Fibroblast of skin of scalp (primary cell): ENCODE results near the gene DOK6.

Source experiments
- DNase-seq: peaks from one replicate; pipeline ENCODE4 v3.0.0-alpha.2; 2013

The DOK6 gene

DNA sequence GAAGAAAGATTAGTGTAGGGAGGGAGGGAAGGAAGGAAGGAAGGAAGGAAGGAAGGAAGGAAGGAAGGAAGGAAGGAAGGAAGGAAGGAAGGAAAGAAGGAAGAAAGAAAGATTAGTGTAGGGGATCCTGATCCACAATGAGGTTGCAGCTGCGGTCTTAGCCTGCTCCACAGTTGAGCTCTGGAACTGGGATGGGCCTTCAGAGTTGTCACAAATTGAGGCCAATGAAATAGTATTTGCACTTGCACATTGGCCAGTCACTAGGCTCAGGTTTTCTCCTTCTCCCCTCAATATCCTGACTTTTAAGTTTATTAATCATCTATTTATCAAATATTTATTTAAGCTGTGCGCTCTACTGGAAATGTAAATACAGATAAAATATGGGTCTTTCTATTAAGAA lies 34.3 kb downstream of the DOK6 start:
- no peak for DNase-seq

DNA sequence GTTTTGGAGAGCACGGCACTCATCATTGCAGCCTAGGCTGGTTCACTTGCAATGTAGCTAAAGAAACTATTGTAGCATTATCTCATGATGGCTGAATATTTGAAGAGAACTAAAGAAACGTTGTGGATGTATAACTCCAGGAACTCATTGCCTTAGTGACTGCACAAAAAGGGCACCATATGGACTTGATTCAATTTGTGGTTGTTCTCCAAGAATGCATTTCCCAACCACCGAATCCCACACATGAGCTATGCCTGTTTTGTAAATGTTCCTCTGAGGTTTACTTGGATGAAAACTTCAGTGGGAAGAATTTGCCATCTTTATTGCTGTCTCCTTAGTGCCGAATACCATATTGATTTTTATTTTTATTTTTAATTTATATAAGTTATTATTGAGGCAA lies 43.5 kb downstream of the DOK6 start:
- DNase-seq: peak; percentile 76

DNA sequence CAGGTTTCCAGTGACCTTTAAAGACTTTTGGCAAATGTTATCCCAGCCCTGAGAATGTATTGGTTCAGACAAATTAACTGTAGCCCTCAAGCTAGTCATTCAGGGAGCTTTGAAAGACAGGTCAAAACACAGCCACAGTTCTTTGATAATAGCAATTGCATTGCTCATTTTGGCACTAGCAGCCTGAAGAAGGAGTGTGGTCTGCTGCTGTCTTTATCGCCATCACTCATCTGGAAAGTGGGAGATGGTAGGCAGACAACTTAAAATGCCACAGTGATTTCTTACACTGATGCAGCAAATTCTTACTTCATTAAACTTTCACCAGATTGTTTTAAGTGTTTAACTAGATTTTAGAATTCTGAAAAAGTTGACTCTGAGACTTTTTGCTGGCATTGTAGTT lies 47.2 kb downstream of the DOK6 start:
- peak; percentile 6 for DNase-seq

DNA sequence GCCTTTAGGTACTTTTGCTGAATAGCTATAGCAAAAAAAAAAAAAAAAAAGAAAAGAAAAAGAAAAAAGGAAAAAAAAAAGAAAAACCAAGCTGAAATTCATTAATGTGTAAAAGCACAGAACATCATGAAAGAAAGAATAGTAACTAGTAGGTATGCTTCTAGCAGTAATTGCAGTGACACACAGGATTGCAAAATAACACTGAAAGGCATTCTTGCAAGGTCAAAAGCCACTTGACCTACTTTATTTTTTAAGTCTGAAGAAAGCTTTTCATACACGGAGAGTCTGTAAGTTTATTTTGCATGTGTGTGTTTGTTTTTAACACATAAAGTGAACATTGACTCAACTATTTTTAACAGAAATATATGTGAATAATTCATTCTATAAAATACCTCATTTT lies 54.4 kb downstream of the DOK6 start:
- DNase-seq: no peak

DNA sequence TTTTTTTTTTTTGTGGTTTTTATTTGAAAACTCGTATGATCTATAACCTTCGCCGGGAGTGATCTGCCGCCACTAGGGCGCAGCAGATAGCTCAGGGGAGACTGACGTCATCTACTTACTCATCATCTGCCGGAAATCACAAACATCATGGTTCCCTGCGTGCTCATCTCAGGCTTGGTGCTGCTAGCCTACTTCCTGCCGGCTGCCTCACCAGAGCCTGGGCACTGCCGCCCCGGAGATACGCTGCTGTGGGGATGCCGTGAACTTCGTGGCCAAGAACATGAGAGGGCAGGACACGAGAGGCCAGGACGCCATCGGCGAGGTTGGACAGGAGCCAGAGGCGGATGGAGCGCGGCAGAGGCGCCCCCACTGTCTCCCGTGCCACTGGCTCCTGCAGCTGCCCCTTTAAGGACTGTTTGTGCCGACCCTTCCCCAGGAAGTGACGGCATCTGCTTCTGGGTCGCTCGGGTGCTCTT lies 68.8 kb downstream of the DOK6 start:
- DNase-seq: peak; percentile 22

DNA sequence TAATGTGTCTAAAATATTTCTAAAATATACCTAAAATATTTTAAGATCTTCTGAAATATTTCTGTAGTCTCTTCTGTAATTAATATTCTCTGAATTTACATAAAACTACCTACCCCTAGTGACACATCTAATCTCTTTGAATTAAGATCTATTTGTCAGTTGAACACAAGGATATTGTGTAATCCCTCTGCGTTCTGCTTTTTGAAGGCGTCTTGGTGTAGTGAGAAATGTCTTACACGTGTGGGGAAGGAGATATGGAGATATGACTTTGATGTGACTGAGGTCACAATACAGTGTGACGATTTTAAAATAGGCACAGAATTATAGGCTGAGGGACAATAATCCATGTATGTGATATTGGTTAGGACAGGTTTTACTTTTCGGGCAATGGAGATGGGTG lies 79.8 kb downstream of the DOK6 start:
- DNase-seq: no peak

DNA sequence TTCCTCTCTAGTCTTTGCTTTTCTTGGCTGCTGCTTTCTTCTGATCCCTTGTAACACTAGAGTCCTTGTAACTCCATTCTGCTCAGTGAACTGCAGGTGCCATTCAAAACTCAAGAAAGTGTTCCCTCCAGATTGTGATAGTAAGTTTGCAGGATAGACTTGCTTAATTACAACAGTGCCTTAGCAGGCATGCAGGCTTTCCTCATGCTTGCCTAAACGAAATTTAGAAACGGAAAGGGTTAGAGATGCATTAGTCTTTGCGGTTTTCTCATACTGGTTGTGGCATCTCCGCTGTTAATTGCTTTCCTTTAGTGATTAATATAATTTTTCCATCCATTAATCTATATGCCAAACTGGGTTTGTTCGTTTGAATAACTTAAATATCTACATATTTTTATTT lies 82.9 kb downstream of the DOK6 start:
- DNase-seq: no peak

DNA sequence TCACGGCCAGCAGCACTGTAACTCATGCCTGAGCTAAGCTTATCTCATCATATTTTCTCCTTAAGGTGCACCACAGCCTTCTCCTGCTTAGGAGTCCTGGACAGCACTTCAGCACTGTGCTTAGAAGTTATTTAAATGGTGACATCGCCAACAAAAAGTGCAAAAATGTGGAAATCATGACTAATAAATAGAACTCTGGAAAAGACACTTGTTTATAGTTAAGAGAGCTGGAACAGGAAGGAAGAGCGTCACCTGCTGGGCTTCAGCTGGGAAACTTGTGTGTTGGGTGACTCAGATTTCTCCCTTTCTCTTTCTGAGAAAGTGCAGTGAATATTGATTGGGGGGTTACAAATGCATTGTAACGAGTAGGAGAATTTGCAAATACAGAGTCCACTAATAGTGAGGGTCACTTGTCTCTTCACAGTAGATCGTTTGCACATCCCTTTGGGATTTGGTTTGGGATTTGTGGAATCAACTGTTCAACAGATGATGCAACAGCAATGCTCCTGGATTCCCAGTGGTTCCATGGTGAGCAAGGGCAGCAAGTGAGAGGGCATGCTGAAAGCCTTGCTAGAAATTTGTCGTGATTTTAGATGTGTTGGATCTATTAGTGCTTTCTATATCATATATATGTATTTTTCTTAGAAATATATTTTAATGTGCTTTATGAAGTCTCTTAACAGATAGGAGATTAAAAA lies 84.2 kb downstream of the DOK6 start:
- DNase-seq: peak; percentile 73

DNA sequence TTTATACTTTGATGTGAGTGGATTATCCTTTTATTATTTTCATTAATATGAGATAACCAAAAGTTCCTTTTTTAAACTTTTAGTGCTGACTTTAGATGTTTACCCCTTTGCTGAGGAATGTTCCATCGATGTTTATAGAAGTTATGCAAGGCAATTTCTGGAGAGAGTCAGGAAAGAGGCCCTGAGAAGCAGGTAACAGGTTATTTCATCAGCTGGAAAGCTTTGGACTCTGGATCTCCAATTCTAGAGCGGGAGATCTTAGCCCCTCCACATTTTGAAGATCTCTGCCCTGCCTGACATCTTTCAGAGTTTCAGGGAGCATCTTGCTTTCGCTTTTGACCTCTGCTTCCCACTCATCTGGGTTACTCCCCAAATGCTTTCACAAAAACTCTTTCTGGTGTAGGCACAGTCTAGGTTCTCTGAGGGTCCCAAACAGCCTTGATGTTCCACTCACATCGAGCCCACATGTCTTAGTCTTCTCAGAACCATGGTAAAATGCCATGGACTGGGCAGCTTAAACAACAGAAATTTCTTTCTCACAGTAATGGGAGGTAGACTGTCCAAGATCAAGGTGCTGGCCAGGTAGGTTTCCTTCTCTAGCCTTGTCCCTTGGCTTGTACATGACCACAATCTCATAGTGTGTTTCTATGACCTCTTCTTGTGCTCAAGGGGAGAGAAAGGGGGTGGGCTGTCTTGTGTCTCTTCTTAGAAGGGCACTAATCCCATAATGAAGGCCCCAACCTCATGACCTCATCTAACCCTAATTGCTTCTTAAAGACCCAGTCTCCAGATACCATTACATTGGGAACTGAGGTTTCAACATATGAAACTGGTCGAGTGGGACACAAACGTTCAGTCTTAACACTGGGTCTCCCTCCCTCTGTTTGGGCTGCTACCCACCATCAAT lies 87.1 kb downstream of the DOK6 start:
- DNase-seq: no peak

DNA sequence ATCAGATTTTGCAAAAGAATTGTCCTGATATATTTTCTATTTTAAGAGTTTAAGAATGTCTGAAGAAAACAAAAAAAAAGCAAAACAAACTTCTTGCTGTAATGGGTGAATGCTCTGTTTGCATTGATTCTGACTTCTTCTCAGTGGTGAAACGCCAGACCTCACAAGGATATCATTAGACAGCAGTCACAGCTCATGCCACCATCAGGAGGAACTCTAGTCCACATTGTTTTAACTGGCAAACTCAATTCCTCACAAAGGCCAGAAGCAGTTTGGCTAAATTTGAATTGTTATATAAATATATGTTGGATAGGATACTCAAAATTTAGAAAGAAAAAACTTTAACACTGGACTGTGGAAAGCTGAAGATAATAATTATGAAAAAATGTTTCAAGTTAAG lies 89.4 kb downstream of the DOK6 start:
- DNase-seq: peak; percentile 20

DNA sequence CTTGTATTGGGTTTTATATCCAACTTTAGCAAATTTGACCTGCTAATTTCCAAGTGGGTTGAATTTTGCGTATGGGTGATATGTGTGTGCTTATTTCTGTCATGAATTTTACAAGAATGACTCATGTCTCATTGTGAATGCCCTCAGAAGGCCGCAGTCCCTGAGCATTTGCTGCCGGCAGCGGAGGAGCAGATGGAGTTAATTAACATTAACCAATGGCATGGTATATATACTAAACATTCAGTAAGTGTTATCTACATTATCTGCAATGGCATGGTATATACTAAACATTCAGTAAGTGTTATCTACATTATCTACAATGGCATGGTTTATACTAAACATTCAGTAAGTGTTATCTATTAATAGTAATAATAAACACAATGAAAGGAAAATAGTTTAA lies 90.1 kb downstream of the DOK6 start:
- DNase-seq: peak; percentile 92

DNA sequence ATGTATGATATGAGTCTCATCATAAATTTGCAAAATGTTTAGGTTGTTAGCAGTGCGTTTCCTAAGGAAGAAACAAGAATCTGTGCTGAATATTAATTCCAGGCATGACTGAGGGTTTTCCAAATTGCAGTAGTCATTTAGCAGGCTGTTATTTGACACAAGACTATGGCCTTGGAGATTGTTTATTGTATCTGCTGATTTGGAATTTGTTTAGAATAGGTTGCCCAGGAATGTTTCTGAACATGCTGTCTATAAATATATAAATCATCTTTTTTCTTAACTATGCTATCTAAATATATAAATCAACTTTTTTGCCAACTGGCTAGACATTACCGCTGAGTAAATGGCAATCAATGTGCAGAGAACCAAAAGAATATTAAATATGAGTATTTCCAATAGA lies 90.9 kb downstream of the DOK6 start:
- DNase-seq: peak; percentile 7

DNA sequence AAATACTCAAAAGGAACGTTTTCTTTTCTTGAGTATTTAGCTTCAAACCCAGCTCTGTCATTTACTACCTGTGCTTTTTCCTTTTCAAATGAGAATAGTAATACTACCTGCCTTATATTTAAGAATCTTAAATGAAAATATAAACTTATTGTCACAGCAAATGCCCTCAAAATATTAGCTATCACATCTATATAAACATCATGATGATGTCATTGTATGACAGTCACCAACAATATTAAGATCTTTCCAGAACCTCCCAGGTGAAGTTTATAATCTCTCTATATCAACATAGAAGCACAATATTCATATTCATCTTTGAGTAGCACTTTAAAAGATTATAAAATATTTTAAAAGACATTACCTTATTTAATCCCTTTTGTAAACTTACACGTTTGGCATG lies 92.2 kb downstream of the DOK6 start:
- DNase-seq: no peak

DNA sequence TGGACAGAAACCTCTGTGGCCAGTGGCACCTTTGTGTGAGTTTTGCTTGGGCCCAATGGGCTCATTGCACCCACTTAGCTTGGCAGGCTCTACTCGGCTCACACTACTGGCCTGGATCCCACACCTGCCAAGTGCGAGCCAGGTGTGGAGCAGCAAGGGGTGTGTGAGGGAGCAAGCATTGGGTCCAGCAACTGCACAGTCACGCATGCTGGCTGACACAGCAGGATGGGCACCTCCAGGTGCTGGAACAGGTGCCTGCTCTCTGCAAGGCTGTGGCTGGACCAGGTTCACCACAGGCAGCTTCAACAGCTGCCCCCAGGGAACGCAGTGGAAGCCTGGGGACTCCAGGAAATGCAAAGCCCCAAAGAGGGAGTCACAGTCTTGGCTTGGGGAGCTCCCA lies 94.2 kb downstream of the DOK6 start:
- no peak for DNase-seq

DNA sequence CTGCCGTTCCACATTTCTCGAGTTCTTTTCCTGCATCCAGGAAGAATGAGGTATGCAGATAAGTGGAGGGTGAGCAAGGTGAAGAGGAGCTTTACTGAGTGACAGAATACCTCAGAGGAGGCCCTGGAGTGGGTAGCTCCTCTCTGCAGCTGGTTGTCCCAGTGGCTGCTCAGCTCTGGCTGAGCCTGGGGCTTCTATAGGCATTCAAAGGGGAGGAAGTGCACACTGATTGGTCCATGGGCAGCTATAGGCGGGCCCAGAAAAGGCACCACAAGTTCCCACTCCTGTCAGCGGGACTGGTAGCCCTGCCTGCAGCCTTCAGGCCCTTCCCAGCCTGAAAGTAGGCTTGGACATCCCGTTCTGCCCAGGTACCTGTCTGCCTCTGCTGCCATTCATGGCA lies 94.7 kb downstream of the DOK6 start:
- DNase-seq: no peak

DNA sequence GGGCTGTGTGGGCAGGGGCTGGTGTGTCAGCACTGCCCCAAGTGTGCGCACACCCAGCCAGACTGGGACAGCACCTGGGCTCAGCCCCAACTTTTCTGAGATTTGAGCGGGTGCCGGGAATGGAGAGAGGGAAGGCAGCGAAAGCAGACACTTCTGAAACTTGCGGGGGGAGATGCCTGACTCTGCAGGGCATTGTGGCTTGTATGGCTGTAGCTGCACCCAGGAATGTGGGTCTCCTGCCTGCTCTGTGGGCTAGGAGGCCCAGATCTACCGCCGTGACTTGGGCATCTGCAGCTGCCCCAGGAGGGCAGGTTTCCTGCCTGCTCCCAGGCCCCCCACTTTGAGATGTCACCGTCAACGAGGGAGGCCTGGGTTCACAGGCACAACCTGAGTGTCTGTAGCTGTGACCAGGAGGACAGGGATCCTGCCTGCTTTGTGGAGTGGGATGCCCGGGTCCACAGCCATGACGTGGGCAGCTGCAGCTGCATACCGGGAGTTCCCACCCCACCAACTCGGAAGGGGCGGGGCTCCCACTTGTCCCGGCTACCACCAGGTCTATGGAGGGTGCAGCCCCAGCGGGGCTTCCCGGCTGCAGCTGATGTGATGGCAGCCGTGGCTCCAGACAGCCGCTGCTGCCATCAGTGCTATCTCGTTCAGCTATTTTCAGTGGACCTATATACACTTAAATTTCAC lies 95.3 kb downstream of the DOK6 start:
- no peak for DNase-seq

DNA sequence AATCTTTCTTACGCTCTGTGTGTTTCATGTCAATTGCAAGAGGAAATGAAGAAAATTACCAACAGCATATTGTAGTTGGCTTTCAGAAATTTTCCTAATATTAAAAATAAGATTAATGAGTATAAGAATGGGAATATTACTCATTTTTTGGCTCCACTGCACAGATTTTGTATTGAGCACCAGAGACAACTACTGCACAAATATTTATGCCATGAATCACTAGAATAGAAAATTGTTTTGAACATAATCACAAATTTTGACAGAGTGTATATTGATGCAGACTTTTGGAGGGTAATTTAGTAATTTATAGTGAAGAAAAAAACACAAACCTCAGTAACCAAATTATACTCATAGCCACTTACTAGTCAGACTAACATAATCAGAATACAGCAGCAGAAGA lies 118.3 kb downstream of the DOK6 start:
- peak; percentile 47 for DNase-seq

DNA sequence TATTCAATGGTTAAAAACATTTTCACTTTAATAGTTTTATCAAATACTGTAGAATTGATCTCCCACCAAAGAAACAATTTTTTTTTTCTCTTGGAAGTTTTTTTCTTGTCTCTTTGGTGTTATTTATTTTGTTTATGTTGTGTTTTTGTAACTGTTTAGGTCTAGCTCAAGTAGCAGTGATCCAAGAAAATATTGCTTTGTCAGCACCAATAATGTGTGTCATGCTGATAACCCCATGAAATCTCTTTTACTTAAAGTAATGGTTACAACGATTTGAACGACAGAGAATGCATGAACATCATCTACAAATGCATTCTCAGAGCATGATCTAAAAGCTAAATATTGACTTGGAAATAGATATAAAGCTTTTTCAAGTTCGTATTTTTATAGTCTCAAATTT lies 122.9 kb downstream of the DOK6 start:
- DNase-seq: no peak

DNA sequence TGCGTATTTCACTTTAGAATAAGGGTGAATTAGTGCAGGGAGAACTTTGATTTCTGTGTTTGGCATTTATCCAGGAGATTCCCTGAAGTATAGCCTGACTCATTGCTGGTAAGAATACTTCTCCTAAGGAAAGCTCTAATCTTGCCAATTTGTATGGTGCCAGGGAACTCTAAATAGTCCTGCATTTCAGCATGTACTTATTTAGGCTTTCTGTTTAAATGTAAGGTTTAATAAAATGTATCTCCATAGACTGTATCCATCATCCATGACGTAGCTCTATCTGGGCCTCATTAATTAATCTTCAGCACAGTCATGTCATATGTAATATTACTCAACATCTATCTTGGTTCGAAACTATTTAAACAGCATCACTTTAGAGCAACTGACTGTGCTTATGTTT lies 127.7 kb downstream of the DOK6 start:
- DNase-seq: peak; percentile 46

DNA sequence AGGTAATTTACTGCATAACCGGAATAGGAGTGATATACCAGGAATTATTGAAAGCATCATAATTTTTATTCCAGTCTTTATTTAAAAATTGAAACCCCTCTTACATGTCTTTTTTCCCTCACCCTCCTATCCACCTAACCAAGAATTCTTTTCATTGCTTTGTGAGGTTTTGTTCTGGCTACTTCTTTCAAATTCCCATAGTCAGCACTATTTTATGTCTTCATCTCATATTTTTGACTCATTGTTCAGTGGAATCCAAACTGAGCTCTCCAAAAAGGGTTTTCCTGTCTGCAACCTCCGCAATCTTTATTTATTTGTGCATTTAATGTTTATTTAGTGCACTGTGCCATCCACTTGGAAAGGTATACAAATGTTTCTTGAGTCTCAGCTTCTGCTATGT lies 128.5 kb downstream of the DOK6 start:
- DNase-seq: no peak

DNA sequence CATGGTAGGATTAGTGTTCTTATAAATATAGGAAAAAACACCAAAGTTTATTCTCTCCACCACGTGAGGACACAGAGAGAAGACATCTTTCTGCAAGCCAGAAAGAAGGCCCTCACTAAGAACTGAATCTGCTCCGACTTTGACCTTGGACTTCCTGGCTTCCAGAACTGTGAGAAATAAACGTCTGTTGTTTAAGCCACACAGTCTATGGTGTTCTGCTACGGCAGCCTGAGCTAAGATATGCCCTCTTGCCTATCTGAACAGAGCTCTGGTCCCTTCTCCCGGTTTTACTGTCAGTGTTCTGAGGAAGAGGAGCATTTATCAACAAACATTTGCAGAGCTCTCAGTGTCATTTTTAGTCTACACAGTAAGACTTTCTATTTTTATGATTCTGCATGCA lies 131.3 kb downstream of the DOK6 start:
- DNase-seq: no peak

DNA sequence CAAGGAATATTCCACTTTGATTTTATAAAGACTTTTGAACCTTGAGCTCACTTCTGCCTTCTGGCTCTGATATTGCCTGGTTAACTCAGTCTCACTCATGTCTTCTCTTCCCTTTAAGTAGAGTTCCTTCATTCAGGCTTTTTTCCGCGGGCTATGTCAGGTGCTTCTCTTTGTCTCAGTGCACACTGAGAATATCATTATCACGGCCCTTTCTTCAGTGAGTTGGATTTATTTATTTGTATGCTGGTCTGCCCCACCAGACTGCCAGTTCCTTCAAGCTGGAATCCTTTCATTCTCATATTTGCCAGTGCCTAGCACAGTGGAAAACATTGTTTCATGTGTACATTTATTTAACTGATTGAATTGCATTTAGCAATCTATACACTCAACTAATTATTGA lies 136.5 kb downstream of the DOK6 start:
- DNase-seq: no peak

DNA sequence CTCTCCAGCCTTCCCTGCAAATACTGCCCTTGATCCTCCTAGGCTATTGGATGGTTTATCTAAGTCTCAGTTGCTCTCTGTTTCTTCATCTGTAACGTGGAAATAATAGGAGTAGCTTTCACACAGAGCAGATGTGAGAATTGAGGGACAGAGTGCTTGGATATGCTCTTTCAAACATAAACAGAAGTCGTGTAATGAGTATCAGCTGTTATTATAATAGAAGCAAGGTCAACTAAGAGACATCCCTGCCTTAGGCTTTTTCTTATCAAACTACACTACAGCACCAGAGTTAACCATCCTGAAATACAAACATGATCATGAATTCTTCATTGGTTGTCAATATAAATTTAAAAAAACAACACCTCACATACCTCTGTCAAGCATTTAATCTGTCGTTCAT lies 138.2 kb downstream of the DOK6 start:
- no peak for DNase-seq

DNA sequence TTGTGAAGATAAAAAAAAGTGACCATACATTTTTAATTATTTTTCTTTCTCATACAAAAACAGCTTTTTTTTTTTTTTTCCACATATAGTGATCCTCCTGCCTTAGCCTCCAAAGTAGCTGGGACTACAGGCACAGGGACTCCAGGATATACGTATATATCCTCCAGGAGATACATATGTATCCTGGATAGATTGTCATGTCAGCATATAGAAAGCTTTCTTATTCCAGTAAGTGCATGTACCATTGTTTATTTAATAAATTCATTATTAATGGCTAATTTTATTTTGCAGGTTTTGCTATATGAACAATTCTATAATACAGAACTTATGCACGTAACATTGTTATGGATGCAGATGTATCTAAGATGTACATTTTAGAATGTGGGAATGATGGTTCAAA lies 138.7 kb downstream of the DOK6 start:
- no peak for DNase-seq
